KG1 (cell line): ENCODE data around the gene UBAC2.
"Not testable (repeated sequence)": the region's sequence is repeated elsewhere in the genome, so short reads cannot be mapped to it uniquely, and the experiment has no call there.

ENCODE experiments used
- DNase-seq: peaks from one replicate; lab custom pipeline; 2025; lab: John Stamatoyannopoulos, UW

The UBAC2 gene

DNA sequence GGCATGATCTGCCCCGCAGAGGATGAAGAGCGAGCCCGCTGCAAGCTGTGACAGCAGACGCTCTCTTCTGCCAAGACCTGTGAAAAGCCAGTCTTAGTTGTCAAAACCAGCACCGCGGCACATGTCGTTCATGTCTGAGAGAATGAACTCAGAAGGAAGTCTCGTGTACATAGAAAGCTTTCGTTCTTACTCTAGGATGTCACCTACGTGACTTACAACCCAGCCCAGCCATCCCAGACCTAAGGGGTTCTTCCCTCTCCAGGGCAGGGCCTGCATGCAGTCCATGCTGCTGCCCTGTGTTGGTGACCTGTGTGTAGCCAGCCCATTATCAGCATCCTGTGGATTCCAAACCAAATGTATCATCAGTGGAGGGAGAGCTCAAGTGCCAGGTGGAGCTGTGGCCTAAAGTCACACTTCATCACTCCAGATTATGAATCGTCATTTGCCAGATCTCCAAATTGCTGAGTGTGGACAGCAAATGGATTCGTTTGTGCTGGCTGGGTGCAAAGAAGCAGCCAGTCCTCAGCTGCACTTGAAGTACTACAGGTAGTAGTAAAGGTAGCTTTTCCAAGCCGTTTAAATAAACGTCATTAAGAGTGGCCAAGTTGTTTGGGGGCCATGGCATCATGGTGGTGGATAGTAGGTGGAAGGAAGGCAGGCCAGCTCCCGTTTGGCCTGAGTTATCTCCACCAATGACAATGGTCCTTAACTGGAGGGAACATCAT lies 180.4 kb downstream of the UBAC2 start:
- DNase-seq = no peak

DNA sequence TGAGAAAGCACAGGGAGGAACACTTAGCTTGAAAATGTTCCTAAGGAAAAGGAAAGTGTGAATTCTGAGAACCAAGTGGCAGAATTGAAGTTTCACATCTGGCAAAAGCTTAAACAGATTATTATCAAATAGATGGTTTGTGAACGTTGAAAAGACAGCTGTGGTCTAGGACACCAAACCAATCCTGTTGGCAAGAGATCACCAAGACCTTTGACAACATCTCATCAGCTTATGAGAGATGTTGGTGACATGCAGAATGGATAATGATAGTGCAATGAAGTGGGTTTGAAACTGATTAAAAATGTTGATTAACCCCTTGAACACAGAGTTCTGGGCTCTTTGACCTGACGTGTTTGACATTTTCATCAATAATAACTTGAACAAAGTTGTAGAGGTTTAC lies 181.1 kb downstream of the UBAC2 start:
- DNase-seq = no peak

DNA sequence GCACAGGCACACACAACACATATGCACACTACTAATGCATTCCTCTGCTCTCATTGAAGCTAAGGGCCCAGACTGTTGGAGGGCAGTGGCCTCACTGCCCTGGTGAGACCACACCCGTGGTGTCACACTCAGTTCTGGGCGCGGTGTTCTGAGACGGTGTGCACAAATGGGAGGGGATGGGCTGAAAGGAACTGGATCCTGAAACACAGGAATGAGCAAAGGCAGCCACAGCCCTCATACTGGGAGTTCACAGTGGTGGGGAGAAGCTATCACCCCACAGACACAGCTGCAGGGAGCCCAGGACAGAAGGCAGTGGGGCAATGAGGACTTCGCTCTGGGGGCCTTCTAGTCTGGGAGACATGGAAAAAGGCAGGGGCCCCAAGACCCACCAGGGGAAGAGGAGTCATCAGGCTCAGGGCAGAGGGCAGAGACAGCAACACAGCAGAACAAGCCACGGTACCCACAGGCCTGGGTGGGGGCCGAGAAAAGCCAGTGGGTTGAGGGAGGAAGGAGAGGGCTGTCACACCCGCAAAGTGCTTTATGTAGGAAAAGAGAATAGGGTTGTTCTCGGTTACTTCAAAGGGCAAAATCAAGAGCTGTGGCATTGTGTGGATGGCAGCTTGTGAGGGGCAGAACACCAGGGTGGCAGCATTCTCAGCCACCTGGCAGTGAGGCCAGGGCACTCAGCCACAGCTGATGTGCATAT lies 181.9 kb downstream of the UBAC2 start:
- DNase-seq = no peak

DNA sequence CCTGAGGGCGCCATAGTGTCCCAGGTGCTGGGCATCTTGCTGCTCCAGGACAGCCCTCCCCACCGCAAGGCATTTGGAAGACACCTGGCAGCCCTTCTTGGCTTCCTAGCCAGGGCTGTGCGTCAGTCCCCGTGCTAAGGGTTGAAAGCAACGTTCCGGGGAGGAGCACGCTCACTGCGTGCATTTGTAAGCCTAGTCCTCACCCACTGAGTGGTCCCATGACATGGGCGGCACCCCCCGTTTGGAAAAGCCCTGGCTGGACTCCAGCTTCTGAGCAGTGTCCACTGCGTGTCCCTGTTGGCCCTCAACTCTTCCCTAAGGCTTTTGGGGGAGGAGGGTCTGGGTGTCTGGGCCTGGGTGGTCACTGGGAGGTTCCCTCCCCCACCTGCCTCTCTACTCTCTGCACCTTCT lies 182.9 kb downstream of the UBAC2 start:
- no peak for DNase-seq

DNA sequence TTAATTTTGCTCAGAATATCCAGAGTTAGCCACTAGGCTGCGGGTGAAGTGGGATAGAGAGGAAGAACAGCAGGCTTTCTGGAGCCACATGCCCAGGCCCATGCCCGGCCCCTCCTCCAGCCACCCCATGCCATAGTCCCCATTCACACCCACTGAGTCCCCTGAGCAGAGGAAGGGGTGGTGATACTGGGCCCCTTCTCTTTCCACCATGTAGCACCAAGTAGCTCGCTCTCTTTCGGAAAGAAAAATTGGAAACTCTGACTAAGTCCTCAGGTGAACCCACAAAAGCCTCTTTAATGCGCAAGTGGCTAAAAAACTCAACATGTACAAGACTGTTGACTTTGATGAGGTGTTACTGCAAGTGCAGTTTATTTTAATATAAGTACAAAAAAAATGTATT lies 183.3 kb downstream of the UBAC2 start:
- no peak for DNase-seq

DNA sequence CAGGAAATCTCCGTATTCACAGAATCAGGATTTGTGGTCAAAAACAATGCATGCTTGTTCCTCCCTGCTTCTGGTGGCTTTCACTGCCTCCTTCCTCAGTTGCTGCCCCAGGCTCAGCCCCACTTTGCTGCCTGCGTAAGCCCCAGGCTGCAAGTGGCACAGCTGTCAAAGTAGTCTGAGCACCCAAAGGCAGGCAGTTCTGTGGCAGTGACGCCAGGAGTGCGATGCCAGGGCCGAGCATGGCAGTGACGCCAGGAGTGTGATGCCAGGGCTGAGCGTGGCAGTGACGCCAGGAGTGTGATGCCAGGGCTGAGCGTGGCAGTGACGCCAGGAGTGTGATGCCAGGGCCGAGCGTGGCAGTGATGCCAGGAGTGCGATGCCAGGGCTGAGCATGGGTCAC lies 183.8 kb downstream of the UBAC2 start:
- no peak for DNase-seq

DNA sequence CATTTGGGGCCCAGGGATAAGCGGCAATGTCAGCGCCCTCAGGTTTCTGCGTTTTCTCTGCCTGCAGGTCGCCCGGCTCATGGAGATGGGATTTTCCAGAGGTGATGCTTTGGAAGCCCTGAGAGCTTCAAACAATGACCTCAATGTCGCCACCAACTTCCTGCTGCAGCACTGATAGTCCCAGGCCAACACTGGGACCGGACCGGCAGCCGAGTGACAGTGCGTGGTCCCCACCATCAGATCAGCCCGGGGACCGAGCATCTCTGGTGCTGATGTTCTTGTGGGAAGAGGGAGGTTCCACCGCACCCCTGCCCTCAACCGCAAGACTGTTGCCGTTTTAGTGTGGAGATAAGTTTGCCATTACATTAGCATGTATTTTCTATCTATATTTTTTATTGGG lies 184.5 kb downstream of the UBAC2 start:
- no peak for DNase-seq

DNA sequence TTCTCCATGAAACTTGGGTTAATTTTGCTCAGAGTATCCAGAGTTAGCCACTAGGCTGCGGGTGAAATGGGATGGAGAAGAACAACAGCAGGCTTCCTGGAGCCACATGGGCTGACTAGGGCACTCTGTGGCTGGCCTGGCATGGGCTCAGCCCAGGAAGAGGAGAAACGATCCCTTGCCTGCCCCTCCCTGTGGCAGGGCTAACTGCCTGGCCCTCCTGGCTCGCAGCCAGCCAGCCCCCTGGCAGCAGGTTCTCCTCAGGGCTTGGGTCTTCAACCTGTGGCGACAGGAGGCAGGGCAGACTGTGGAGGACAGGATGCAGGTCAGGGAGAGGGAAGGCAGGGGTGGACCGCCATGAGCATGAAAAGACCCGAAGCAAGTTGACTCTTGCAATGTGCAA lies 185.3 kb downstream of the UBAC2 start:
- DNase-seq = no peak

DNA sequence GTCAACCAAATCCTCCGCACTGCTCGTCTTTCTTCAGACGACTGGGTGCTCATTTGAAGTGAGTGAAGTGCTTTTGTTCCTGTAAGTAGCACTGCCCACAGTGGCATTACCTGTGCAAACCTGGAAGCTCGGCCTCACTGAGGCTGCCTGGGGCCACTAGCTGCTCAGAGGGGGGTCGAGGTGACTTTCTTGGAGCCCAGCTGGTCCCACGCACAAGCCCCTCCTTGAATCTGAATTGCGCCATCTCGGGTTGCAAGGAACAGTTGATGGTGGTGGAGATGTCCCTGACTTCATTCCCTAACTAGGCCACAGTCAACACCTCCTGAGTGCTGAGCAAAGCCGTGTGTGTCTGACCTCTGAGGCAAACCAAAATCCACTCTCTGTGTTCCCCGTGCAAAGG lies 185.8 kb downstream of the UBAC2 start:
- DNase-seq = no peak

DNA sequence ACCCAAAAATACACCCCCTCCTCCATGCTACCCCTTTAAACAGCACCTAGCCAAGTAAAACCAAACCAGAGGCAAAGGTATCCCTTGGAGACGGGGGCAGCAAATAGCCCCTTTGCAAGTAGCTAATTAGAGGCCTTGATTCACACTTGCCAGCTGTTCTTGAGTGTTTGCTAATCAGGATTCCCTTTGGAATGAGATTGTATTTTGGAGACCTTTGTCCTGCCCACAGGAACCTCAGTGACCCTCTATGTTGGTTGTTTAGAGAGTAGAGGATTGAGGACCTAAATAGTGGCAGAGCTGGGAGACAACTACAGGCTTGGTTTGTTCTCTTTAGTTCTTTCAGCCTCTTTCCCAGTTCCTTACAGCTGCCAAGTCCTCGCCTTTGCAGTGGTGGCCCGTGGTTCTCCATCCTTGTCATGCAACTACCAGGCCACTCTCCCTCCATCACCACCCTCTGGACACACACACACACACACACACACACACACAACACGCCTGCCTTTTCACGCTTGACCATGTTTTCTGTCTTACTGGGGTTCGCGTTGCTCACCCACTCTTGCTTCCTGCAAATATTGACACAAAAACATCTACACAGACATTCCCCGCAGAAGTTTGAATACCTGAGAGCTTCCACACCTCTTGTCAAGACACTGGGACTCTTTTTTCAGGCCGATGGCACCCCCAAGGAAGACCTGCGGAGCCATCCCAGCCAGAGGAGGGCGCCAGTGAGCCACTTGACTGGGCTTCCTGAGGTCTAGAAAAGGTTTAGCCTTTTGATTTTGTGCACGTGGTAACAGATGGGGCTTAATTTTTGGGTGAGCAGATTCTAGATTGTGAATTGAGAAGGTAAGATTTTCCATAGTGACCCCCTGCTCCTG lies 186.5 kb downstream of the UBAC2 start:
- peak; percentile 30 for DNase-seq

DNA sequence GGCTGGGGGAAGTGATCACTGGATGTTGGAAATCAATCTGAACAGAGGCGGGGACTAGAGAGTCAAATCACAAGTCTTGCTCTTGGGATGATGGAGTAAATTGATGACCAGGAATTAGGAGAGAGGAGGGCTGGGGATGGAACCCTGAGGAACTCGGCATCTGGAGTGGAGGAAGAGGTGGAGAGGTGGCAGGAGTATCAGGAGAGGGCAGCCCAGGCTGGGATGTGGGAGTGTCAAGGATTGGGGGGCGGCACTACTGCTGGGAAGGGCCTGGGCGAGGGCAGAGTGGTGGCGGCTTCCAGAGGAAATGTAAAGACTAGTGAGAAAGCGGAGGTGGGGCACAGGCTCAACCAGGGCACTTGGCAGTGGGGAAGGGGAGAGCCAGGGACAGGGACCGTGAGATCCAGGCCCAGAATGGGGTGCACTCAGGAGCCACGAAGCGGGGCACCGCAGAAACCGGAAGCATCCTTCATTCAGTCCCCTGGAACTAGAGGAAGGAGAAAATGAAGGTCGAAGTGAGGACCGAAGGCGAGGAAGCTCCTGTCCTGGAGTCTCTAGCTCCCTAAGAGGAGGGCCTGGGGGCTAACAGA lies 187.8 kb downstream of the UBAC2 start:
- no peak for DNase-seq

DNA sequence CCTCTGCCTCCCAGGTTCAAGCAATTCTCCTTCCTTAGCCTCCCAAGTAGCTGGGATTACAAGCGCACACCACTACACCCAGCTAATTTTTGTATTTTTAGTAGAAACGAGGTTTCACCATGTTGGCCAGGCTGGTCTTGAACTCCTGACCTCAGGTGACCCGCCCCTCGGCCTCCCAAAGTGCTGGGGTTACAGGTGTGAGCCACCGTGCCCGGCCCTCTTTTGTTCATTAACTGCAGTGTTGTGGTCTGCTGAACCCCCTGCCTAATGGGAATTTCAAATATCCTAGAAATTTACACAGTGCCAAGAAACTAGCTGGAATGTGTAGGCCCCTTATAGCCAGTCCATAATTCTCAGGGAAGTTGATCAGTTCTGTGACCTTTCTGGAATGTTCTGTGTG lies 188.4 kb downstream of the UBAC2 start:
- not testable (repeated sequence) for DNase-seq

DNA sequence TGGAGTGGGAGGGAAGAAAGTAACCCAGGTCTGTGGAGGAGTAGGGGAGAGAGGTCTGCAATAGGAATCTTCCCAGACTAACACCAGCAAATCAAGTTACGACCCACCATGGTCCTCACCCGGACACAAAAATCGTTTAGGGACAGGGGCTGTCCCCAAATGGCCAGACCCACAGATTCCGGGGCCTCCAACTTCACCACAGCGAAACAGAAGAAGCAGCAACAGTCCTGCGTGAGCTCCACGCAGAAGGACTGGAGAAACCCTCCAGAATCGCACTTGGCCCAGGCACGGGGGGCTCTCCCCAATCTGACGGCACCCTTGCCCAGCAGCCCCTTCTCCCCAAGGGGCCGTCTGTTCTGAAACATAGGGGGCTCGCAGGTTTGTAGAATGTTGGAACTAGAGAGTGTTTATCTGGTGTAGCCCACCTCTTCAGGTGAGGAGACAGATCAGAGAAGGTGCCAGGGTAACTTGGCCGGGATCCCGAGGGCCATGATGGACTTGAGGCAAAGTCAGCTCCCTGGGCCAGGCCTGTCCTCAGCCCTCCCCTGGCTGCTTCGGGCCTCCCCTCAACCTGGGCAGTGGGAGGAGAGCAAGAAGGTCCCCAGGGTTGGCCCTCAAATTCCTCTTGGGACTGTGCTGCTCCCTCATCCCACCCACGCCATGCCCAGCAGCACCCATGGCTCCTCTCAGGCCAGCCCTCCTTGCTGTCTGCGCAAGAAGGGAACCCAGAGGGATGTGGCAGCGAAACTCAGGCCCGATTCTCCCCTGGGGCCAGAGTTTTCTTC lies 189.1 kb downstream of the UBAC2 start:
- no peak for DNase-seq

DNA sequence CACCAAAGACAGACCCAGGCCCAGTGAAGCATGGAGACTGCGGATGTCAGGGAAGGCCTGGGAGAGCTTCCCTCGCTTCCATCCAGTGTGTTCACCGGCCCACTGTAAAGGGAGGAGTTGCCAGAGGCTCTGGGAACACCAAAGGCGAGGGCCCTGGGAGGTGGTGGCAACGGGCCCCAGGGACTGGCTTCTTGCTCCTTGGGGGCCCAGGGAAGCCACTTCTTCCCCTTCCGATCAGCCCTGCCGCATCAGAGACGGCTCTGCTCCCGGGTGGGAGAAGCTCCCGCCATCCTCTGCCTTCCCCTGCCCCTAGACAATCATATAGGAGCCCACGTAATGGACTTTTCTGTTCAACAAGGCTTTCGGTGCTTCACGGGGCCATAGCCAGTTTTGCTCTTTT lies 189.9 kb downstream of the UBAC2 start:
- DNase-seq = no peak

DNA sequence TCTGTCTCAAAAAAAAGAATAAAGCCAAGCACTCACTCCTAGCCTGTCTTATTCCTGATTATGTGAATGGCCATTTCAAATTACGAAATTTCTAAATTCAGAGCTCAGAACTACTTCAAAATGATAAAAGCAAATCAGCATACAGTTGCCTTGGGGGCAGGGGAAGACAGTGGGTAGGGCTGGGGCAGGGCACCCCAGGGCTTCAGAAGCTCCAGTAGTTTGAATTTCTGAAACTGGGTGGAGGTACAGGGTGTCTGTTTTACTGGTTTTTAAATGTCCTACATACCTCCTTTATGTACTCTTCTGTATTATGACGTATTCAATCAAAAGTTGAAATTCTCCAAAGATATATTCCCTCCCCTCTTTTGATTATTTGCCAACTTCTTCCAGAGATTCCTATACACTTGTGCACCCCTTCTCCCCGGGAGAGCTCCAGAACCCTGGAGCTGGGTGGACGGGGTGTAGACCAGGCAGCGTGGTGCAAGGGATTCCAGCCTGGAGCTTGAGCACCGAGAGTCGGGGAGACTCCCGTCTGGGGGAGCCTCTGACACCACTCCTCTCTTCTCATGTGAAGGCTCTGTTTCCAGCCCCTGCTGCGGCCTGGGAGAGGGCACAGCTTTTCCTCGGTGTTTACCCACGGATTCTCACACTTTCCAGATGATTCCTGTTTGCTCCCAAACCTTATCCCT lies 191.3 kb downstream of the UBAC2 start:
- DNase-seq = no peak

DNA sequence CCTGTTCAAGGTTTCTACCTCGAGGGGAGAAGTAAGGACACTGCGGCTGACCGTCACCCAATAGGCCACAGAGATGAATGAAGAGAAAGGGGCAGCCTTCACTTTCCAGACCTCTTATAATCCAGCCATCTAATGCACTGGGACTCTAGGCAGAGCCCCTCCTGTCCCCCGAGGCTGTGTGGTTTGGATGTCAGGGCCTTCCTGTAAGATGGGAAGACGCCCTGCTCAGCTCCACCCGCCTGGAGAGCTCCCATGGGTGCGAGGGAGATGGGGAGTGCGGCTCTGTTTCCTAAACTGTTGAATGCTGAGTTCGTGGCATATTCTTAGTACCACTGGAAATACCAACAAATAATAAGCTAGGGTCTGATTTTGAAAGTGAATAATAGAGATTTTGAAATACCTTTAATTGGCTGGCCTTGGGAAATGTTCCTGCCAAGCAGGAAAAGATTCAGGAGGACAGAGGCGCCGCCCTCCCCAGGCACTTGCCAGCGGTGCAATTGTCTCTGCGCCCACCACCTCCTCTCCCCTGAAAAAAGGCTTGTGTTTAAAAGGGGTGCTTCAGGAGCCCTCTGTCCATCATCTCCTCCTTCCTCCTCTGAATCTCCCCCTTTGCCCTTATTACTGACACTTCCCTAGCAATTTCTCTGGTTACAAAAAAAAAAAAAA lies 191.9 kb downstream of the UBAC2 start:
- no peak for DNase-seq

DNA sequence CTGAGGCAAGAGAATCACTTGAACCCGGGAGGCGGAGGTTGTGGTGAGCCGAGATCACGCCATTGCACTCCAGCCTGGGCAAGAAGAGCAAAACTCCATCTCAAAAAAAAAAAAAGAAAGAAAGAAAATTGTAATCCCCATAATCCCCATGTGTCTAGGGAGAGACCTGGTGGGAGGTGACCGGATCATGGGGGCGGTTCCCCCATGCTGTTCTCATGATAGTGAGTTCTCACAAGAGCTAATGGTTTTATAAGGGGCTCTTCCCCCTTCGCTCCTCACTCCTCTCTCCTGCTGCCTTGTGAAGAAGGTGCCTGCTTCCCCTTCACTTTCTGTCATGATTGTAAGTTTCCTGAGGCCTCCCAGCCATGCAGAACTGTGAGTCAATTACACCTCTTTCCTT lies 192.7 kb downstream of the UBAC2 start:
- not testable (repeated sequence) for DNase-seq

DNA sequence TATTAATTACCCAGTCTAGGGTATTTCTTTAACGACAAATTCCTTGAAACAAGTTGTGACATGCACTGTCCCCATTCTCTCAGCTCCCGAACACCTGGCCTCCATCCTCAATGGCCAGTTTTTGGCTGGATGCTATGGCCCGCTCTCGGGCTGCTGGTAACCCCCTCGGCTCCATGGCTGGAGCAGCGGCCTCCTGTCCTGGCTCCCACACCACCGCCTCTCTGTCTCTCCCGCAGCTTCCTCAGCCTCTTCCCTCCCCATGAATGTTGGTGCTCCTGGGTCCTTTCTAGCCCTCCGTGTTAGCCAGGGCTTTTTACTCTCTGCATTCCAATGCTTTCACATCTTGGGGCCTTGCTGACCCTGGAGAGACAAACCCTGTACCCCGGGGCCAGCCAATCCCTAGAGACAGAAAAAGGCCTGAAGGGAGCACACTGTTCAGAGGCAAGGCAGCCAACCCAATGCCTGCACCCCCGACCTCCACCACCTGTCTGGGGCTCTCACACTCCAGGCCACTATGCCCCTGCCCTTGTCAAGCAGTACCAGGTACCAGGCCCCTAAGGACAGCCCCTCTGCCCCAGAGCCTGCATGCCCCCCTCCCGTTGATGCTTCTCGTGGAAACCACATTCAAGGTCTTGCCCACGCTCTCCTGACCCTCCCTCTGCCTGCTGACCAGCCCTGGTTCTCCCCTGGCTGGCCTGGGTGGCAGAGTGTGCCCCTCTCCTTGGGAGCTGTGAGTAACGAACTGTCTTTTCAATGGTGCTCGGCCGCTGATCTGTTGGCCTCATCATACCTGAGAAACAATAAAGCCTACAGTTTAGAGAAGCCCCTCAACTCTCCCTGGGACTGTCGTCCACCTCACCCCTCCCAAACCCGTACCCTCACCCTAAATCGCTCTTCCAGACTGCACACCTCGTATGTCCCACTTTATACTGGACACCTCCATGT lies 193.4 kb downstream of the UBAC2 start:
- DNase-seq = no peak

DNA sequence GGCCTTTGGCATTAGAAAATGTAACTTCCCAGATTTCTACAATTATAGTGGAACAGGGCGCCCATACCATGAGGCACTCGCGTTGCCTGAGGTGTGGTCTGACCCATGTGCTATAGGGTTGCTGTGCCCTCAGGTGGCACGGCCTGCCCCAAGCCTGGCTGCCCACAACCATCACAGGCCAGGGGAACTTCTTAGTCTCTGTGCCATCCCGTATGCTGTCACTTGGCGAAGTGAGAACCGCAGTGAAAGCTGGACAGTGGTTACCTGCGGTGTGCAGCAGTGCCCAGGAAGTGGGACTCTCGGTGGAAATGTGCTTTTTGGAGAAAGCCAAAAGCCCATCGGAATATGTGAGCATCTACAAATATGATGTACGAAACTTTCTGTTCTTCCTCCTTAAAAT lies 194.8 kb downstream of the UBAC2 start:
- DNase-seq = no peak
